Brain microvascular endothelial cell (primary cell): ENCODE results near the gene BCL11B.

ENCODE experiments used
- DNase-seq: peaks from one replicate; pipeline ENCODE4 v3.0.0-alpha.2; 2020
- H3K27ac ChIP-seq: fragments of 250-450 bp; sonication (Bioruptor Pico); 2 replicates; pipeline ENCODE4 v1.5.1; 2020; ENCODE audit warnings: mild to moderate bottlenecking, moderate library complexity
- H3K27me3 ChIP-seq: fragments of 250-450 bp; sonication (Bioruptor Pico); replicated peaks from 2 replicates; pipeline ENCODE4 v1.5.1; 2020; ENCODE audit warnings: mild to moderate bottlenecking
- H3K36me3 ChIP-seq: fragments of 250-450 bp; sonication (Bioruptor Pico); replicated peaks from 2 replicates; pipeline ENCODE4 v1.5.1; 2020; ENCODE audit warnings: mild to moderate bottlenecking
- H3K4me3 ChIP-seq: 2 replicates; pipeline ENCODE4 v1.5.1; 2011; ENCODE audit warnings: low read depth, mild to moderate bottlenecking, control low read depth, low read length, moderate library complexity
- CTCF ChIP-seq: IDR thresholded peaks from 2 replicates; pipeline ENCODE4 v1.5.1; 2011; ENCODE audit warnings: low read depth, mild to moderate bottlenecking, moderate library complexity, low read length, control low read depth, inconsistent platforms; ENCODE audit errors: missing control alignments
- in situ Hi-C: cut with HindIII; loops from 2 replicates; pipeline ENCODE4 v1.10.0; 2017; ENCODE audit warnings: low sequenced_read_pairs, low pct_ligation_motif_present

Gene BCL11B

DNA sequence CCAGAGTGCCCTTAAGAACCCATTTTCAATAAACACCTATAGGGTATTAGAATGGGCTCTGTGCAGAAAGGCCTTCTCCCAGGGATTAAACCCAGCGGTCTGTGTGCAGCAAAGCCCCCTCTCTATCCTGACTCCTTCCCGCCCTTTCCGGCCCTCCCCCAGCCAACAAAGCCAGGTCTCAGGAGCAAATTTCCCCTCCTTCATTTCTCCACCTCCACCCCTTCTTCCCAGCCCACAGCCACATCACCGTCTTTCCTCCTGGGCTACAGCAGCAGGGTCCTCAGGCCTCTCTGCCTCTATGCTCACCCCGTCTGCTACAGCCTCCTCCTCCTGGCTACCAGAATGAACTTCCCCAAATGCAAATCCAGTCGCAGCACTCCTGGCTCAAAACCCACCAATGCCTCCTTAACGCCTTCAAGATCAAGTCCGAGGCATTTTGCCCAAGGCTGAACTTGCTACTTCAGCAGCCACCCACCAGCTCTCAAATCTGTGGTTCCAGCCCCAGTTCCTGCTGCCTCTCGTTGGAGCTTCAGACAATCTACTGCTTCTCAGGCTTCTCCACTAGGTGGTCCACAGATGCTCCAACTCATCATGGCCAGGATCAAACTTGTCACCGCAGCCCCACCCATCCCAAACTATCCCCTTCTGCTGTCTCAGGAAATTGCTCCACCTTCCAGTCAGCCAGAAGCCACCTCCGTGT lies 134.8 kb downstream of the BCL11B start:
- Histone ChIP-seq H3K36me3 (no peaks in the 10 kb centered on the region), H3K27ac (no peak overlapping the region), H3K27me3 (no peaks in the 10 kb centered on the region), H3K4me3 (no peak overlapping the region)
- TF ChIP-seq CTCF = no peak
- no peak for DNase-seq
- in situ Hi-C loops = no loop called here

DNA sequence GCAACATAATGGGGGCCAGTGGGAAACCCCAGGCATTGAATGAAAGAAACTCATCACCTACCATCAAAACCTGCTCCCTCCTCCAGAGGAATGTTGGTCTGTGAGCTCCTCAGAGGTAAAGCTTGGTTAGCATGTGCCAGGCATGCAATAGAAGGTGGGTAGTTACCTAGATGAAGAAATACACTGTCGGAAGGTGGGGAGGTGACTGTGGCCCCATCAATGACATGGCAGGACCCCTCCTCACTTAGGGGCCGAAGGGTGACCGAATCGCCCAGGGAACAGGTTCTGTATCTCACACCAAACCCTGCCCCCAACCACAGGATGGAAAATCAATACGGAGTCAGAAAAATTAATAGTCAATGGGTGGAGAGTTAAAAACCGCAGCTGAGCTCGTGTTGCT lies 135.6 kb downstream of the BCL11B start:
- Histone ChIP-seq H3K36me3 (no peaks in the 10 kb centered on the region), H3K4me3 (no peak overlapping the region), H3K27me3 (no peaks in the 10 kb centered on the region), H3K27ac (no peak overlapping the region)
- no peak for TF ChIP-seq CTCF
- DNase-seq = no peak
- in situ Hi-C loops = no loop called here

GRCh38 chr14:99136047-99136400 lies 136.0 kb downstream of the BCL11B start:
- Histone ChIP-seq H3K27me3 (no peaks in the 10 kb centered on the region), H3K27ac (no peak overlapping the region), H3K4me3 (no peak overlapping the region), H3K36me3 (no peaks in the 10 kb centered on the region)
- no peak for TF ChIP-seq CTCF
- no peak for DNase-seq
- in situ Hi-C loops = no loop called here

GRCh38 chr14:99134516-99135046 lies 137.4 kb downstream of the BCL11B start:
- Histone ChIP-seq H3K27ac (no peak overlapping the region), H3K36me3 (no peaks in the 10 kb centered on the region), H3K4me3 (no peak overlapping the region), H3K27me3 (no peaks in the 10 kb centered on the region)
- no peak for DNase-seq
- in situ Hi-C loops = no loop called here
- no peak for TF ChIP-seq CTCF

GRCh38 chr14:99133636-99134515 lies 138.1 kb downstream of the BCL11B start:
- Histone ChIP-seq H3K27me3 (no peaks in the 10 kb centered on the region), H3K4me3 (no peak overlapping the region), H3K36me3 (no peaks in the 10 kb centered on the region), H3K27ac (no peak overlapping the region)
- no peak for DNase-seq
- TF ChIP-seq CTCF = no peak
- in situ Hi-C loops = no loop called here
